K562 (cell line): ENCODE results near the gene AK4. TPM values are rescaled to one million over a fixed set of nuclear protein-coding genes. Genes with fewer than 3 reads are reported as not detected.
"Not testable (repeated sequence)": the region's sequence is repeated elsewhere in the genome, so short reads cannot be mapped to it uniquely, and the experiment has no call there.

Experiments
- DDX20 ChIP-seq: fragments of 450-650 bp; IDR thresholded peaks from 2 replicates; pipeline ENCODE4 v1.6.1; 2016; ENCODE audit warnings: missing genetic modification characterization, low read depth, mild to moderate bottlenecking, missing compliant biosample characterization, moderate library complexity
- DMBX1 ChIP-seq: fragments of 250-450 bp; sonication (Bioruptor Pico); IDR thresholded peaks from 2 replicates; pipeline ENCODE4 v1.8.0; 2022; ENCODE audit warnings: inconsistent platforms, mild to moderate bottlenecking, moderate library complexity, borderline replicate concordance
- HDAC8 ChIP-seq: fragments of 450-650 bp; IDR thresholded peaks from 2 replicates; pipeline ENCODE4 v1.6.1; 2016; ENCODE audit warnings: mild to moderate bottlenecking, missing genetic modification characterization, moderate library complexity, missing compliant biosample characterization
- HINFP ChIP-seq: fragments of 450-650 bp; conservative IDR thresholded peaks from 2 replicates; pipeline ENCODE4 v1.6.1; 2016; ENCODE audit warnings: missing genetic modification characterization, low read depth, mild to moderate bottlenecking, control low read depth, missing compliant biosample characterization
- ID3 ChIP-seq, 2 experiments: fragments of 250-450 bp in 1 of 2; fragments of 450-650 bp in 1 of 2; sonication (Bioruptor Pico) in 1 of 2; IDR thresholded peaks; 2 replicates each; pipeline versions ENCODE4 v1.6.1 to v1.8.0; 2016 to 2021; ENCODE audit warnings: mild to moderate bottlenecking in 2 of 2, moderate library complexity in 2 of 2, missing compliant biosample characterization in 1 of 2, missing genetic modification characterization in 1 of 2
- SMAD3 ChIP-seq: fragments of 450-650 bp; formaldehyde crosslinking; conservative IDR thresholded peaks from 2 replicates; pipeline ENCODE4 v1.4.0; 2020; ENCODE audit warnings: mild to moderate bottlenecking
- TEAD1 ChIP-seq, 2 experiments: fragments of 450-650 bp in 1 of 2; sonication (generic) in 1 of 2; formaldehyde crosslinking; IDR thresholded peaks; 2 replicates each; pipeline versions ENCODE4 v1.4.0 to v1.8.0; 2020 to 2022; ENCODE audit warnings: mild to moderate bottlenecking in 2 of 2, missing genetic modification reagents in 1 of 2
- TEAD2 ChIP-seq: fragments of 450-650 bp; IDR thresholded peaks from 2 replicates; pipeline ENCODE4 v1.6.1; 2016; ENCODE audit warnings: missing genetic modification characterization, control low read depth, missing compliant biosample characterization
- TSHZ1 ChIP-seq: fragments of 250-450 bp; sonication (Bioruptor Pico); IDR thresholded peaks from 2 replicates; pipeline ENCODE4 v1.4.0; 2020; ENCODE audit warnings: mild to moderate bottlenecking, moderate library complexity
- ZNF134 ChIP-seq: fragments of 250-450 bp; sonication (Bioruptor Pico); conservative IDR thresholded peaks from 2 replicates; pipeline ENCODE4 v1.4.0; 2020
- ZNF239 ChIP-seq: fragments of 250-450 bp; sonication (Bioruptor Pico); IDR thresholded peaks from 2 replicates; pipeline ENCODE4 v1.4.0; 2020; ENCODE audit warnings: mild to moderate bottlenecking
- ZNF311 ChIP-seq: fragments of 250-450 bp; sonication (Bioruptor Pico); IDR thresholded peaks from 2 replicates; pipeline ENCODE4 v1.4.0; 2020; ENCODE audit warnings: mild to moderate bottlenecking, moderate library complexity
- ZNF395 ChIP-seq: fragments of 200-800 bp; sonication (Bioruptor generic); IDR thresholded peaks from 2 replicates; pipeline ENCODE4 v1.6.1; 2017; ENCODE audit warnings: missing genetic modification characterization, missing compliant biosample characterization
- ZNF561 ChIP-seq: fragments of 450-650 bp; formaldehyde crosslinking; conservative IDR thresholded peaks from 2 replicates; pipeline ENCODE4 v1.4.0; 2020; ENCODE audit warnings: mild to moderate bottlenecking, moderate library complexity
- ZNF76 ChIP-seq: fragments of 250-450 bp; sonication (Bioruptor Pico); IDR thresholded peaks from 2 replicates; pipeline ENCODE4 v1.4.0; 2020; ENCODE audit warnings: mild to moderate bottlenecking, moderate library complexity, borderline replicate concordance
- polyA plus RNA-seq, 8 experiments: library from polyadenylated mRNA; depleted of rRNA in 4 of 8; stranded (reverse) in 5 of 8; unstranded in 3 of 8; fragments of >200 nt; fragmentation: Nextera tagmentation in 2 of 8; fragmentation: Illumina TruSeq in 1 of 8; extraction: Ambion mirVana in 2 of 8; extraction: Trizol in 1 of 8; gene quantifications; 2 replicates each; pipeline versions ENCODE4 v1.2.1 to v1.2.3, GENCODE V29; 2011 to 2014; ENCODE audit warnings: inconsistent platforms in 1 of 8, missing spikeins in 1 of 8
- total RNA-seq, 7 experiments: library from RNA; depleted of rRNA in 6 of 7; stranded (reverse); fragments of >200 nt in 6 of 7; fragmentation: Illumina TruSeq in 2 of 7; extraction: Trizol in 2 of 7; gene quantifications; 2 replicates each; pipeline versions ENCODE4 v1.2.1 to v1.2.3, GENCODE V29; 2011 to 2021; ENCODE audit warnings: low replicate concordance in 1 of 7

Gene AK4
- total and polyA plus RNA-seq, 9 of the 15 experiments (the other 6 are each of a cell fraction or from before 2014, with no cell fraction given): 10.4 to 96.6 (median 21.5) TPM

GRCh38 chr1:65164101-65164500, 16.1 kb downstream of the AK4 start (continued):
- TF ChIP-seq ID3 (CRISPR knock-in tag; IDR thresholded peaks at IDR 0.05): not testable (repeated sequence)
- peak; percentile 79; the same call in 1 of the 2 replicates for TF ChIP-seq ID3 (tag; IDR thresholded peaks at IDR 0.05)
- peak; percentile 82 for TF ChIP-seq ZNF311 (CRISPR knock-in tag)
- TF ChIP-seq ZNF76 (CRISPR knock-in tag): 0 out of 2 replicates have a peak, but pooled peaks have one; percentile 64
- TF ChIP-seq DDX20 (tag): peak; percentile 81; the same call in 1 of the 2 replicates
- TF ChIP-seq TEAD1 (CRISPR knock-in tag; IDR thresholded peaks at IDR 0.05): peak in 1 of 2 experiments; percentile 79; a peak in 2 of 4 replicates
- peak; percentile 60; the same call in 1 of the 2 replicates for TF ChIP-seq TEAD2
- TF ChIP-seq ZNF395: 0 out of 2 replicates have a peak, but pooled peaks have one; percentile 49
- peak; percentile 37; the same call in 1 of the 2 replicates for TF ChIP-seq ZNF239 (CRISPR knock-in tag)
- 0 out of 2 replicates have a peak, but pooled peaks have one; percentile 24 for TF ChIP-seq ZNF134 (CRISPR knock-in tag)
- TF ChIP-seq ZNF561 (CRISPR knock-in tag): 0 out of 2 replicates have a peak, but pooled peaks have one; percentile 64
- peak; percentile 75 for TF ChIP-seq HINFP (tag)
- TF ChIP-seq DMBX1: peak; percentile 94
- peak; percentile 80; the same call in 1 of the 2 replicates for TF ChIP-seq HDAC8 (tag)
- 0 out of 2 replicates have a peak, but pooled peaks have one; percentile 45 for TF ChIP-seq SMAD3
- TF ChIP-seq TSHZ1 (CRISPR knock-in tag): peak; percentile 69
